IMR-90 (cell line): Measurements from ENCODE around the gene RNF145. TPM values are rescaled to one million over a fixed set of nuclear protein-coding genes. Genes with fewer than 3 reads are reported as not detected.

Source experiments
- ATAC-seq: fragments of 200-7000 bp; cut with Tn5 transposase; 2 replicates; pipeline ENCODE4 v1.9.1; 2020; ENCODE audit warnings: low read depth, mild to moderate bottlenecking, moderate library complexity
- BruUV-seq: library from RNA; stranded (reverse); fragments of 400-500 nt; replicated peaks from 2 replicates; lab custom pipeline; 2021; lab: Mats Ljungman, UMichigan
- CTCF ChIA-PET: fragments of 300-600 bp; formaldehyde crosslinking; extraction: SDS; loops from one replicate; lab custom pipeline; 2021; ENCODE audit warnings: antibody characterized with exemption; lab: Yijun Ruan, JAX
- POLR2A ChIA-PET: fragments of 300-600 bp; sonication (Branson Sonifier 250); formaldehyde crosslinking; loops from one replicate; lab custom pipeline; 2022; ENCODE audit warnings: antibody characterized with exemption; ENCODE audit not compliant: unreplicated experiment; lab: Charles Lee
- DNase-seq: peaks from one replicate; pipeline ENCODE4 v3.0.0; 2013
- H2AFZ ChIP-seq: replicated peaks from 2 replicates; pipeline ENCODE3; 2013; ENCODE audit warnings: low read length, mild to moderate bottlenecking; ENCODE audit not compliant: poor library complexity
- H2AK5ac ChIP-seq: 2 replicates; pipeline ENCODE4 v1.6.1; 2013; ENCODE audit warnings: low read depth, low read length, inconsistent platforms
- H2AK9ac ChIP-seq: replicated peaks from 2 replicates; pipeline ENCODE3; 2013; ENCODE audit warnings: mild to moderate bottlenecking, low read depth, low read length, moderate library complexity; ENCODE audit not compliant: poor library complexity
- H2BK120ac ChIP-seq: 2 replicates; pipeline ENCODE4 v1.6.1; 2013; ENCODE audit warnings: low read depth, low read length, inconsistent platforms
- H2BK15ac ChIP-seq: 3 replicates; pipeline ENCODE4 v1.6.1; 2013; ENCODE audit warnings: low read depth, low read length, inconsistent platforms
- H2BK20ac ChIP-seq: 2 replicates; pipeline ENCODE4 v1.6.1; 2013; ENCODE audit warnings: low read depth, mild to moderate bottlenecking, inconsistent platforms, low read length, moderate library complexity
- H2BK5ac ChIP-seq: 2 replicates; pipeline ENCODE4 v1.6.1; 2013; ENCODE audit warnings: mild to moderate bottlenecking, low read depth, low read length, inconsistent platforms; ENCODE audit not compliant: poor library complexity, severe bottlenecking
- H3K14ac ChIP-seq: replicated peaks from 2 replicates; pipeline ENCODE4 v1.6.1; 2013; ENCODE audit warnings: low read depth, low read length, inconsistent platforms
- H3K18ac ChIP-seq: 2 replicates; pipeline ENCODE4 v1.6.1; 2013; ENCODE audit warnings: low read depth, low read length, control low read depth
- H3K23ac ChIP-seq: 2 replicates; pipeline ENCODE4 v1.6.1; 2013; ENCODE audit warnings: low read depth, low read length, inconsistent platforms
- H3K27ac ChIP-seq: 2 replicates; pipeline ENCODE4 v1.5.1; 2013; ENCODE audit warnings: mild to moderate bottlenecking, control low read depth, low read length; ENCODE audit not compliant: insufficient read depth
- H3K27me3 ChIP-seq: 2 replicates; pipeline ENCODE4 v1.6.1; 2013; ENCODE audit warnings: low read length; ENCODE audit not compliant: control insufficient read depth, insufficient read depth
- H3K36me3 ChIP-seq: 2 replicates; pipeline ENCODE4 v1.6.1; 2013; ENCODE audit warnings: low read length, mixed read lengths; ENCODE audit not compliant: control insufficient read depth, insufficient read depth
- H3K4ac ChIP-seq: 2 replicates; pipeline ENCODE4 v1.6.1; 2013; ENCODE audit warnings: low read depth, low read length, inconsistent platforms
- H3K4me1 ChIP-seq: 2 replicates; pipeline ENCODE4 v1.6.1; 2013; ENCODE audit warnings: low read length, mixed read lengths; ENCODE audit not compliant: control insufficient read depth, insufficient read depth
- H3K4me2 ChIP-seq: 2 replicates; pipeline ENCODE4 v1.6.1; 2013; ENCODE audit warnings: low read depth, mild to moderate bottlenecking, control low read depth, low read length, moderate library complexity
- H3K4me3 ChIP-seq: 2 replicates; pipeline ENCODE4 v1.5.1; 2013; ENCODE audit warnings: low read depth, mild to moderate bottlenecking, control low read depth, low read length, moderate library complexity; ENCODE audit not compliant: insufficient read depth
- H3K56ac ChIP-seq: 2 replicates; pipeline ENCODE4 v1.6.1; 2013; ENCODE audit warnings: low read length, inconsistent platforms; ENCODE audit not compliant: insufficient read depth; ENCODE audit errors: extremely low read depth
- H3K79me1 ChIP-seq, 2 experiments: 2 replicates each; pipeline ENCODE4 v1.6.1; 2013; ENCODE audit warnings: low read length in 2 of 2, inconsistent platforms in 1 of 2, low read depth in 1 of 2
- H3K9ac ChIP-seq: 2 replicates; pipeline ENCODE4 v1.6.1; 2013; ENCODE audit warnings: low read depth, low read length, control low read depth
- H3K9me1 ChIP-seq: 2 replicates; pipeline ENCODE4 v1.6.1; 2013; ENCODE audit warnings: low read length, inconsistent platforms; ENCODE audit not compliant: insufficient read depth
- H3K9me3 ChIP-seq: 2 replicates; pipeline ENCODE4 v1.6.1; 2013; ENCODE audit warnings: low read length; ENCODE audit not compliant: control insufficient read depth, insufficient read depth
- H4K20me1 ChIP-seq: 2 replicates; pipeline ENCODE4 v1.6.1; 2013; ENCODE audit warnings: low read length, inconsistent platforms; ENCODE audit not compliant: insufficient read depth
- H4K5ac ChIP-seq: 2 replicates; pipeline ENCODE4 v1.6.1; 2013; ENCODE audit warnings: mild to moderate bottlenecking, low read depth, low read length, control low read depth
- H4K8ac ChIP-seq, 2 experiments: 2 replicates each; pipeline ENCODE4 v1.6.1; 2013; ENCODE audit warnings: low read depth in 2 of 2, low read length in 2 of 2, control low read depth in 1 of 2, inconsistent platforms in 1 of 2
- H4K91ac ChIP-seq: 2 replicates; pipeline ENCODE4 v1.6.1; 2013; ENCODE audit warnings: low read depth, low read length, inconsistent platforms; ENCODE audit not compliant: insufficient read depth
- CEBPB ChIP-seq: IDR thresholded peaks from 2 replicates; pipeline ENCODE4 v1.6.1; 2012; ENCODE audit warnings: low read depth, low read length, improper control_type of control experiment
- MXI1 ChIP-seq: IDR thresholded peaks from 2 replicates; pipeline ENCODE4 v1.6.1; 2012; ENCODE audit warnings: low read depth, mild to moderate bottlenecking, low read length, moderate library complexity, borderline replicate concordance
- RAD21 ChIP-seq: IDR thresholded peaks from 2 replicates; pipeline ENCODE4 v1.6.1; 2012; ENCODE audit warnings: low read length, improper control_type of control experiment
- WGBS, 2 experiments: methylation state at CpG; one replicate each; pipeline versions ENCODE4 v1.1.5 to v1.1.7; 2013; ENCODE audit warnings: missing lambda C conversion rate in 2 of 2; ENCODE audit not compliant: insufficient read length in 1 of 2; ENCODE audit errors: extremely low coverage in 2 of 2; 5-methylcytosine and 5-hydroxymethylcytosine counted together
- dilution Hi-C: fragments of 300-500 bp; cut with HindIII; formaldehyde crosslinking; loops from one replicate; pipeline ENCODE4 v1.14.3; 2018; ENCODE audit warnings: low sequenced_read_pairs; ENCODE audit not compliant: unreplicated experiment
- in situ Hi-C: fragments of 300-500 bp; cut with MboI; formaldehyde crosslinking; loops from 3 replicates; pipeline ENCODE4 v1.14.3; 2019; ENCODE audit warnings: low sequenced_read_pairs, inconsistent platforms, mixed read lengths
- intact Hi-C: fragments of 100-400 bp; cut with micrococcal nuclease; formaldehyde crosslinking; loops from 2 replicates; pipeline ENCODE4 v1.10.0; 2022
- polyA plus RNA-seq, 3 experiments: library from polyadenylated mRNA; depleted of rRNA; stranded (reverse); fragments of >200 nt; gene quantifications; 2 replicates each; pipeline ENCODE4 v1.2.3, GENCODE V29; 2012; ENCODE audit warnings: low replicate concordance in 1 of 3
- total RNA-seq: library from RNA; depleted of rRNA; stranded (reverse); fragments of >200 nt; gene quantifications from 2 replicates; pipeline ENCODE4 v1.2.3, GENCODE V29; 2012

RNF145 gene
- total and polyA plus RNA-seq, 2 of the 4 experiments (the other 2 are of a cell fraction): 50.0 to 57.0 TPM

DNA sequence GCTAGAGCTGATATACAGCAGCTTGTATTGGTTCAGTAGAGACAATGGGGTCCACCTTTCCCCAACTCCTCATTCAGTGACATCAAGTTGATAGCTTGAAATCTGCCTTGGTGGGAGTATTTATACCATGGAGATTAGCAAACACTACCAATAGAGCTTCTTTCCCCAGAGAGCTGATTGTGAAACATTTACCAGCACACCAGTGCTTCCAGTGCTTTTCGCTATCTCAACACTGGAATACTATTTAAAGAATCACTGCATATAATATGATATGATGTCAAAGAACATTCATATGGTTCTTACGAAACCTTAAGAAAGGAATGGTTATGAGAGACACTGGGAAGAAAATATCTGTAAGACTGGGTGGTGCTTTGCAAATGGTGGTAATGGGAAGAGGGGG is 21.8 kb upstream of the RNF145 start:
- ATAC-seq (peak; percentile 27), DNase-seq (peak; percentile 31)
- Histone ChIP-seq H4K91ac (no peak overlapping the region), H4K8ac (no peak overlapping the region), H4K20me1 (no peaks in the 10 kb centered on the region), H2AFZ (no peak overlapping the region), H3K18ac (no peak overlapping the region), H3K23ac (no peak overlapping the region; the same call in 1 of the 2 replicates), H3K9ac (no peak overlapping the region), H3K27ac (no peak overlapping the region), H3K79me1 (no peaks in the 10 kb centered on the region), H3K9me1 (no peaks in the 10 kb centered on the region), H3K4ac (no peak overlapping the region), H3K27me3 (peaks cover 4% of the 10 kb centered on the region; the same call in 1 of the 2 replicates), H2BK120ac (no peak overlapping the region), H2AK5ac (no peak overlapping the region), H2AK9ac (no peak overlapping the region), H2BK5ac (no peak overlapping the region), H2BK15ac (no peak overlapping the region), H2BK20ac (no peak overlapping the region), H3K4me1 (no peaks in the 10 kb centered on the region), H3K56ac (no peak overlapping the region), H3K36me3 (no peaks in the 10 kb centered on the region), H3K14ac (no peak overlapping the region), H3K4me3 (no peak overlapping the region), H3K9me3 (no peaks in the 10 kb centered on the region), H3K4me2 (no peak overlapping the region), H4K5ac (no peak overlapping the region)
- intact Hi-C loops: no loop called here
- POLR2A ChIA-PET: no interaction called here
- TF ChIP-seq MXI1 (no peak), RAD21 (no peak), CEBPB (peak; percentile 28; the same call in 1 of the 2 replicates)
- dilution Hi-C loops: no loop called here
- WGBS, 2 experiments: no CpG with 5 or more reads among the region's 2 CpGs
- in situ Hi-C loops: no loop called here
- CTCF ChIA-PET: no interaction called here
- BruUV-seq: no TSS peak
